Measurements from ENCODE around the gene SCTR. TPM values are rescaled to one million over a fixed set of nuclear protein-coding genes. Genes with fewer than 3 reads are reported as not detected.

Gene SCTR
- total and polyA plus RNA-seq, 2 of the 13 experiments (the other 11 are each of a cell fraction or from before 2014, with no cell fraction given), result not detected

- TF ChIP-seq ZHX1 (CRISPR knock-in tag; IDR thresholded peaks at IDR 0.05; ENCODE audit: low read depth) (no peak), ZBTB10 (CRISPR knock-in tag; IDR thresholded peaks at IDR 0.05; ENCODE audit: borderline replicate concordance) (no peak), CCDC6 (CRISPR knock-in tag; IDR thresholded peaks at IDR 0.05) (no peak), MYC (CRISPR knock-in tag; IDR thresholded peaks at IDR 0.05; ENCODE audit: borderline replicate concordance) (no peak), ELK4 (CRISPR knock-in tag; IDR thresholded peaks at IDR 0.05; ENCODE audit: borderline replicate concordance) (no peak), MAFG (CRISPR knock-in tag; IDR thresholded peaks at IDR 0.05) (no peak), MIER3 (CRISPR knock-in tag; IDR thresholded peaks at IDR 0.05; ENCODE audit: borderline replicate concordance) (0 out of 2 replicates have a peak, but pooled peaks have one; percentile 8), ZNF879 (CRISPR knock-in tag; IDR thresholded peaks at IDR 0.05) (no peak)
Observed at GRCh38 chr2:119439574-119440500, 84.4 kb downstream of the SCTR start (continued).
